BE2C (cell line): Measurements from ENCODE around the gene KIRREL2.

Source experiments
- DNase-seq: peaks from one replicate; pipeline ENCODE4 v3.0.0-alpha.2; 2020
- H3K27me3 ChIP-seq: fragments of 250-450 bp; sonication (Bioruptor Pico); 2 replicates; pipeline ENCODE4 v1.5.1; 2020; ENCODE audit warnings: mild to moderate bottlenecking
- H3K36me3 ChIP-seq: fragments of 250-450 bp; sonication (Bioruptor Pico); 2 replicates; pipeline ENCODE4 v1.5.1; 2020; ENCODE audit warnings: mild to moderate bottlenecking
- H3K4me1 ChIP-seq: fragments of 250-450 bp; sonication (Bioruptor Pico); 2 replicates; pipeline ENCODE4 v1.5.1; 2020
- H3K4me3 ChIP-seq: 2 replicates; pipeline ENCODE4 v1.5.1; 2011; ENCODE audit warnings: low read depth, low read length
- H3K9me3 ChIP-seq: fragments of 250-450 bp; sonication (Bioruptor Pico); 2 replicates; pipeline ENCODE4 v1.5.1; 2020
- CTCF ChIP-seq: IDR thresholded peaks from 2 replicates; pipeline ENCODE4 v1.5.1; 2012; ENCODE audit warnings: mild to moderate bottlenecking, low read depth, low read length

The KIRREL2 gene

GRCh38 chr19:35903550-35904179, 47.0 kb downstream of the KIRREL2 start:
- peak overlapping the region; percentile 54 for H3K4me3 ChIP-seq
- peaks cover 8% of the 10 kb centered on the region for H3K4me1 ChIP-seq
- H3K9me3 ChIP-seq, result no peaks in the 10 kb centered on the region
- no peak for TF ChIP-seq CTCF
- H3K36me3 ChIP-seq, result peaks cover 2% of the 10 kb centered on the region
- peak; percentile 85 for DNase-seq
- H3K27me3 ChIP-seq, result no peaks in the 10 kb centered on the region

DNA sequence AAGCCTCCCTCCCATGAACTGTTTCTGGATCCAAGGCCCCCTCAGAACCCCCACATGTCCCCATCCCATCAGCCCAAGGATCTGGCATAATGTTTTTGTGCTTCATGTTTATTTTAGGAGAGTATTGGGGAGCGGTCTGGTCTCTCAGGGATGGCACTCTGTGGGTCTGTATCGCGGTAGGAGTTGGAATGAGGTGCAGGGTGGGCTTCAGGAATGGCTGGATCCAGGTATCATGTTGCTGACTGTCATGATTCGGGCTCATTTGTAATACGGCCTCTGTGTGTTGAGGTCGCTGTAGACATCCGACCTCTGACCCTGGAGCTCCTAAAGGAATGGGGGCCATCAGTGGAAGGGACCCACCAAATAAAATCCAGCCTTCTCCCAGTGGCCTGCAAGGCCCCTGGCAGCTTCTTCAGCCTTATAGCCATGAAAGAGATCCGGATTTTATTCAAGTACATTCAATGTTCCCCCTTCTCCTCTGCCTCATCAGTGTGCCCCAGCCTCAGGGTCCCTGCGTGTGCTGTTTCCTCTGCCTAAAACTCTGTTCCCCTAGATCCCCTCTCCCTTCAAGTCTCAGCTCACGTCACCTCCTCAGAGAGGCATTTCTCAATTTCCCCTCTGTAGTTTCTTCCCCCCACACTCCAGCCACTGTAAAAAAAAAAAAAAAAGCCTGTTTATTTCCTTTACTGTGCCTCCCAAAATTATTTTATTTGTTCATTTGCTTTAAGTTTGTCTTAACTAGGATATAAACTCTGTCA, 47.8 kb downstream of the KIRREL2 start:
- no peaks in the 10 kb centered on the region for H3K36me3 ChIP-seq
- peaks cover 5% of the 10 kb centered on the region; the same call in 1 of the 2 replicates for H3K4me1 ChIP-seq
- H3K4me3 ChIP-seq, result no peak overlapping the region
- DNase-seq, result no peak
- no peaks in the 10 kb centered on the region for H3K27me3 ChIP-seq
- TF ChIP-seq CTCF, result no peak
- no peaks in the 10 kb centered on the region for H3K9me3 ChIP-seq

DNA sequence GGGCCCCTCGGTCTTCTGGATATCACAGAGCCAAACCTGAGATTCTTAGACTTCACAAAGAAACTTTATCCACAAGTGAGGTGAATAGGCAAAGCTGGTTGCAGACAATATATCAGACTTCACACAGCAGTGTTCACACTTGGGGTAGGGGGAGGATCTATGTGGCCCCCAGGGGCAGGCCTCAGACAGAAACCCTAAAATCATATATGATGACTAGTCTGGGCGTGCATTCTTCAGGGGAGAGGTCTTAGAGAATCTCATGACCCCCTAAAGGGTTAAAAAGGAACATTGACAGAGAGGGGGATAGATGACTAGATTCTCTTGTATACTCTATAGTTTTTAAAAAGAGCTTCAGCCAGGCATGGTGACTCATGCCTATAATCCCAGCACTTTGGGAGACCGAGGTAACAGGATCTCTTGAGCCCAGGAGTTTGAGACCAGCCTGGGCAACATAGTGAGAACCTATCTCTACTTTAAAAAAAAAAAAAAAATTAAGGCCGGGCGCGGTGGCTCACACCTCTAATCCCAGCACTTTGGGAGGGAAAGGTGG, 48.5 kb downstream of the KIRREL2 start:
- Histone ChIP-seq H3K4me1 (peaks cover 5% of the 10 kb centered on the region; the same call in 1 of the 2 replicates), H3K36me3 (no peaks in the 10 kb centered on the region), H3K27me3 (no peaks in the 10 kb centered on the region), H3K4me3 (no peak overlapping the region), H3K9me3 (no peaks in the 10 kb centered on the region)
- no peak for TF ChIP-seq CTCF
- DNase-seq, result no peak

GRCh38 chr19:35907377-35907745, 50.6 kb downstream of the KIRREL2 start:
- TF ChIP-seq CTCF, result no peak
- DNase-seq, result no peak
- H3K9me3 ChIP-seq, result no peaks in the 10 kb centered on the region
- no peaks in the 10 kb centered on the region for H3K36me3 ChIP-seq
- H3K4me1 ChIP-seq, result peaks cover 5% of the 10 kb centered on the region; the same call in 1 of the 2 replicates
- H3K4me3 ChIP-seq, result no peak overlapping the region
- H3K27me3 ChIP-seq, result no peaks in the 10 kb centered on the region

DNA sequence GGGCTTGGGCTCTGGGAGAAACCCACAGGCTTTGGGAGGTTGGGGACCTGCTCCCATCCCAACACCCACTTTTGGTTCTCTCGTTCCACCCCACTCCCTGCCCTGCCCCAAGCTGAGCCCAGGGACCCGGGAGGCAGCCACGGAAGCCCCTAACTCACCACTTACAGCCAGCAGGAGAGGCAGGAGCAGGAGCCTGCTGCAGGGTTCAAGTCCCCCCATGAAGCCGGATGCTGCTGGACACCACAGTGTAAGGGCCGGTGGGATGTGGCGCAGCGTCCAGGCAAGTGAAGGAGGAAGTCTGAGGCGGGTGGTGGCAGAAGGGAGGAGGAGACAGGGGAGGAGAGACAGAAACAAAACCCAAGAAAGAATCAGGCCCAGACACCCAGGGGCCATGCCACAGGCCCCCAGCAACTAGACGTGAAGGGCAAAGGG, 51.3 kb downstream of the KIRREL2 start, which contains the start of gene TYROBP:
Gene TYROBP (minus strand): TSS at position 286 of the 432 bp plus-strand sequence. CDS start 67 bp downstream, at position 219.
- Histone ChIP-seq H3K36me3 (no peaks in the 10 kb centered on the region), H3K4me3 (no peak within 1 kb of the TSS), H3K9me3 (no peaks in the 10 kb centered on the region), H3K27me3 (no peaks in the 10 kb centered on the region), H3K4me1 (peaks cover 4% of the 10 kb centered on the region; the same call in 1 of the 2 replicates)
- DNase-seq, result no peak
- TF ChIP-seq CTCF, result no peak
